ENCODE results near the gene CWF19L2.
"Not testable (repeated sequence)": the region's sequence is repeated elsewhere in the genome, so short reads cannot be mapped to it uniquely, and the experiment has no call there.

The CWF19L2 gene

DNA sequence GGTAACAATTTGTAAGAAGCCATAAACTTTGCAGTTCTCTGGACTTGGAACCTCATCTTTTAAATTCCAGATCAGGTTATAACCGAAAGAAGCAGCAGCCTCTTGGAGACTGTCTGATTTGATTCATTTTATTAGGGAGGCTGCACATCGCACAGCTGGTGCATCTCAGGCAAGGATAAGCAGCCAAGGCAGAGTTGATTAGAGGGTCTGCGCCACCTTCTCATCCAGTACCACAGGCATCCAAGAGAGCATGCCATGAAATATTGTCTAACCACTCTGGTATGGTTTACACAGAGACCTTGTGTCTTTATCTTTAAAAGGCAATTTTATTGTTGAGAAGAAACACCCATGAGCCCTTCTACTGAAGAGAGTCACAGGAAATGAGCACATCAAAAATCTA, 16.2 kb upstream of the CWF19L2 start:
- no peaks in the 10 kb centered on the region for H3K9me3 ChIP-seq (ENCODE audit: control insufficient read depth, insufficient read depth, low read length)
- H3K9ac ChIP-seq (ENCODE audit: low read depth, low read length) = no peak overlapping the region
- no peaks in the 10 kb centered on the region for H3K4me1 ChIP-seq (ENCODE audit: control insufficient read depth, insufficient read depth, low read length)
- H3K36me3 ChIP-seq (ENCODE audit: control insufficient read depth, insufficient read depth, low read length) = no peaks in the 10 kb centered on the region
- no peak overlapping the region for H3K4me3 ChIP-seq (ENCODE audit: low read depth, low read length)
- H3K27me3 ChIP-seq (ENCODE audit: control insufficient read depth, insufficient read depth, low read length) = no peaks in the 10 kb centered on the region

DNA sequence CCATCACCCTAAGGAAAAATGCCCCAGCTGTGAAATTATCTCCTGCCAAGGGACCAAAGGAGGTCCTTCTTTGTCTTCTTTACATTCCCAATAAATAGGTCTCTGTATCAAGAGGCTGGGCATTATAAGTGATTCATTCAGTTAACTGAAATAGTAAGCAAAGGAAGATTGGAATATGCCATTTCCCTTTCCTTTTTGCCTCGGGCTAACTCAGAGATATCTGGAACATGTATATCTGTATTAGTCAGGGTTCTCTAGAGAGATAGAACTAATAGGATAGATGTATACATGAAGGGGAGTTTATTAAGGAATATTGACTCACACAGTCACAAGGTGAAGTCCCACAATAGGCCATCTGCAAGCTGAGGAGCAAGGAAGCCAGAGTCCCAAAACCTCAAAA, 15.3 kb upstream of the CWF19L2 start:
- Histone ChIP-seq H3K4me3 (ENCODE audit: low read depth, low read length) (no peak overlapping the region), H3K27me3 (ENCODE audit: control insufficient read depth, insufficient read depth, low read length) (no peaks in the 10 kb centered on the region), H3K36me3 (ENCODE audit: control insufficient read depth, insufficient read depth, low read length) (no peaks in the 10 kb centered on the region)

DNA sequence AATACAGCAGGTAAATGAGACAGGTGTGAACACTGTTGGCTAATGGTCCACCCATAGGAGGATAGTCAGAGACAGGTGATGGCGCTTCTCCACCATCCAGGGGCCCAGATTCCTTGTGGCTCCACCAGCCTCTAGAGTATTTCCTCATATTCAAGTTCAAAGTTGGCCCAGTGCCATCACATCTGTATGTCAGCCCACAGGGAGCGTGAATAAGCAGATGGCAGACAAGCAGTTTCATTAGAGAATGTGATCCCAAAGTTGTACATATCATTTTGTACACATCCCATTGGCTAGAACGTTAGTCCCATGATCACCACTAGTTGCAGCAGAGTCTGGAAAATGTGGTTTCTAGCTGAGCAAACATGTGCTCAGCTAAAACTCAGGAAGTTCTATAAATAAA, 11.0 kb upstream of the CWF19L2 start:
- no peaks in the 10 kb centered on the region for H3K27me3 ChIP-seq (ENCODE audit: control insufficient read depth, insufficient read depth, low read length)
- no peak overlapping the region for H3K4me3 ChIP-seq (ENCODE audit: low read depth, low read length)
- no peaks in the 10 kb centered on the region for H3K4me1 ChIP-seq (ENCODE audit: control insufficient read depth, insufficient read depth, low read length)
- H3K9me3 ChIP-seq (ENCODE audit: control insufficient read depth, insufficient read depth, low read length) = no peaks in the 10 kb centered on the region
- H3K36me3 ChIP-seq (ENCODE audit: control insufficient read depth, insufficient read depth, low read length) = no peaks in the 10 kb centered on the region
- H3K9ac ChIP-seq (ENCODE audit: low read depth, low read length) = no peak overlapping the region

More for the DNA sequence above, 15.3 kb upstream of the CWF19L2 start:
- Histone ChIP-seq H3K4me1 (ENCODE audit: control insufficient read depth, insufficient read depth, low read length) (no peaks in the 10 kb centered on the region), H3K9me3 (ENCODE audit: control insufficient read depth, insufficient read depth, low read length) (no peaks in the 10 kb centered on the region), H3K9ac (ENCODE audit: low read depth, low read length) (no peak overlapping the region)

DNA sequence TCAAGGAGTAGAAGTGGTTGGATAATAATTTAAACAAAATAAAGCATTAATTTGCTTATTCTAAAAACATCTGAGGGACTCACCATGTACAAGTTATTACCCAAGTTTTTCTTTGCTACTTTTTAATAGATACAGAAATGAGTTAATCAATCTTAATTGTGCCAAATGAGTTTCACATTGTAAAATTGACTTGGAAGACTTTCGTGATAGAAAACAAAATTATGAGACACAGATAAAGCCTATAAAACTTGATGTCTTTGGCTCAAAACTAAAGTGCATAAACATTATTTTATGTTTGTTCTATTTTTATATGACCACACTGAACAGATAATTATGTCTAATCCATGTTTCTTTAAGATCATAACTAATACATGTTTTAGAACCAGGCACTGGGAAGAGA, 10.1 kb upstream of the CWF19L2 start:
- H3K9me3 ChIP-seq (ENCODE audit: control insufficient read depth, insufficient read depth, low read length) = no peaks in the 10 kb centered on the region
- H3K4me1 ChIP-seq (ENCODE audit: control insufficient read depth, insufficient read depth, low read length) = no peaks in the 10 kb centered on the region
- no peak overlapping the region for H3K4me3 ChIP-seq (ENCODE audit: low read depth, low read length)
- no peaks in the 10 kb centered on the region for H3K36me3 ChIP-seq (ENCODE audit: control insufficient read depth, insufficient read depth, low read length)
- H3K27me3 ChIP-seq (ENCODE audit: control insufficient read depth, insufficient read depth, low read length) = no peaks in the 10 kb centered on the region
- H3K9ac ChIP-seq (ENCODE audit: low read depth, low read length) = no peak overlapping the region

DNA sequence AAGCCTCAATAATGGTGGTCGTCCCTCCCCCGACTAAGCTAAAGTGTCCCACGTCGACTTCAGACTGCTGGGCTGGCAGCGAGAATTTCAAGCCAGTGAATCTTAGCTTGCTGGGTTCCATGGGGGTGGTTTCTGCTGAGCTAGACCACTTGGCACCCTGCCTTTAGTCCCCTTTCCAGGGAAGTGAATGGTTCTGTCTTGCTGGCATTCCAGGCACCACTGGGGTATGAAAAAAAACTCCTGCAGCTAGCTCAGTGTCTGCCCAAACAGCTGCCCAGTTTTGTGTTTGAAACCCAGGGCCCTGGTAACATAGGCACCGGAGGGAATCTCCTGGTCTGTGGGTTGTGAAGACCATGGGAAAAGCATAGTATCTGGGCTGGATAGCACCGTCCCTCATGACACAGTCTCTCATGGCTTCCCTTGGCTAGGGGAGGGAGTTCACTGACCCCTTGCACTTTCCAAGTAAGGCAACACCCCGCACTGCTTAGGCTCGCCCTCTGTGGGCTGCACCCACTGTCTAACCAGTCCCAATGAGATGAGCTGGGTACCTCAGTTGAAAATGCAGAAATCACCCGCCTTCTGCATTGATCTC, 8.7 kb upstream of the CWF19L2 start:
- not testable (repeated sequence) for H3K4me1 ChIP-seq (ENCODE audit: control insufficient read depth, insufficient read depth, low read length); H3K9me3 ChIP-seq (ENCODE audit: control insufficient read depth, insufficient read depth, low read length); H3K36me3 ChIP-seq (ENCODE audit: control insufficient read depth, insufficient read depth, low read length); H3K4me3 ChIP-seq (ENCODE audit: low read depth, low read length); H3K27me3 ChIP-seq (ENCODE audit: control insufficient read depth, insufficient read depth, low read length); H3K9ac ChIP-seq (ENCODE audit: low read depth, low read length)

DNA sequence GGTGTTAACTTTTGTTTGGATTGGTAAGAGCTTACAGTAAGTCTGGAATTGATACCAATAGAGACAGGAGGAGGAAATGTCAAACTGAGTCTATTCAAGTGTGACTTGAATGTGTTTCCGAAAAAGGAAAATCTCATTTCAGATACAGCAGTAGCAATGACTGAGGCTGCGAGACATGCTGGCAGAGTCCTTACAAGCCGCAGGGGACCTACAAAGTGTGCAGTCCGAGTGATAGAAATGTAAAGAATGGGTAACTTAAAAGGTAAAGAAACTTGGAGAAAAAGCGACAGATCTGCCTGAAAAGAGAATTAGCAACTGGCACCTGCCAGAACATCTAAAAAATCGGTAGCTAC, 444 bp downstream of the CWF19L2 start:
- H3K36me3 ChIP-seq (ENCODE audit: control insufficient read depth, insufficient read depth, low read length) = no peaks in the 10 kb centered on the region
- no peaks in the 10 kb centered on the region for H3K27me3 ChIP-seq (ENCODE audit: control insufficient read depth, insufficient read depth, low read length)
- H3K9me3 ChIP-seq (ENCODE audit: control insufficient read depth, insufficient read depth, low read length) = no peaks in the 10 kb centered on the region
- H3K4me1 ChIP-seq (ENCODE audit: control insufficient read depth, insufficient read depth, low read length) = no peaks in the 10 kb centered on the region
- H3K9ac ChIP-seq (ENCODE audit: low read depth, low read length) = peak overlapping the region; percentile 80
- peak overlapping the region; percentile 83 for H3K4me3 ChIP-seq (ENCODE audit: low read depth, low read length)

DNA sequence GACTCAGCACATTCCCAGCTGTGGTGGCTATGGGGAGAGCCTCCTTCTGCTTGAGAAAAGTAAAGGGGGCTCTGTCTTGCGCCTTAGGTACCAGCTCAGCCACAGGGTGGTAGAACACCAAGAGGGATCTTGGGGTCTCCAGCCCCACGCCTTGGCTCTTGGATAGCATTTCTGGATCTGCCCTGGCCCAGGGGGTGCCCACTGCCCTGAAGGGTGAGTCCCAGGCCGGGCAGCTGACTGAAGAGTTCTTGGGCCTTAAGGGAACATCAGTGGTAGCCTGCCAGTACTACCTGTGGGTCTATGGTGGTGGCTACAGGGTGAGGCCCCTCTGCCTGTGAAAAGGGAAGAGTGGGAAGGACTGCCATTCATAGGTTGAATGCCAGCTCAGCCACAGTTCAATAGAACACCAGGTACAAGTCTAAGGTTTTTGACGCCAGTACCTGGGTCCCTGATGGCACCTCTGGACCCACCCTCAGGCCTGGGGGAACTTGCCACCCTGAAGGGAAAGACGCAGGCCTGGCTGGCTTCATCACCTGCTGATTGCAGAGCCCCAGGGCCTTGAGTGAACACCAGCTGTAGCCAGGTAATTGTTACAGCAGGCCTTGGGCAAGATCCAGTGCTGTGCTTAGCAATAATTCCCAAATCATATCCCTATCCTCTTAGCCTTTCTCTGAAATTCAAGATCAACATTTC, 3.9 kb downstream of the CWF19L2 start:
- Histone ChIP-seq H3K9ac (ENCODE audit: low read depth, low read length) (no peak overlapping the region), H3K9me3 (ENCODE audit: control insufficient read depth, insufficient read depth, low read length) (no peaks in the 10 kb centered on the region), H3K27me3 (ENCODE audit: control insufficient read depth, insufficient read depth, low read length) (no peaks in the 10 kb centered on the region), H3K4me3 (ENCODE audit: low read depth, low read length) (no peak overlapping the region), H3K4me1 (ENCODE audit: control insufficient read depth, insufficient read depth, low read length) (no peaks in the 10 kb centered on the region), H3K36me3 (ENCODE audit: control insufficient read depth, insufficient read depth, low read length) (no peaks in the 10 kb centered on the region)

DNA sequence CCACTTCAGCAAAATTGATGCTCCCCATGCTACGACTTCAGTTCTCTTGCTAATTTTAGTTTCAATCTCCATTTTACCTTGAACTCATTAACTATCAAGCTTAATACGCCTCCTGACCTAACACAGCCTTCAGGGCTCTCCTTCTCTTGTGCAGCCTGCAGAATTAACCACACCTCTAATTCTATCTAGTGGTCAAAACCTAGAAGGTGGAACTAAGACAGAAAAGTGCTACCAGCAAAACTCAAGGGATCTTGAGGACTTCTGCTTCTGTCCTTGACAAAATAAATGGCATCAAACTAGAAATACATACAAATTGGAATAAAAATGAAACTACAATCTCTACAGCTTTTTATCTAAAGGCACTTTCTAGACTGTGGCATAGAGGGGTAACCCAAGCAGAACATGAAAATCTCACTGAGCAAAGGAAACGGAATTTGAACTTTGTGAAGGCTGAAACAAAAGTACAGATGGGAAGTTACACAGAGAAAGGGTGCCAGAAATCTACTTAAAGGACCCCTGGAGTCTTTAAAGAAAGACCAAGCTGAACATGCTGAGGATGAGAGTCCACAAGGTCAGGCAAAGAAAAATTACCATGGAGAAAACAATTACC, 10.7 kb downstream of the CWF19L2 start:
- H3K27me3 ChIP-seq (ENCODE audit: control insufficient read depth, insufficient read depth, low read length) = no peaks in the 10 kb centered on the region
- no peak overlapping the region for H3K9ac ChIP-seq (ENCODE audit: low read depth, low read length)

DNA sequence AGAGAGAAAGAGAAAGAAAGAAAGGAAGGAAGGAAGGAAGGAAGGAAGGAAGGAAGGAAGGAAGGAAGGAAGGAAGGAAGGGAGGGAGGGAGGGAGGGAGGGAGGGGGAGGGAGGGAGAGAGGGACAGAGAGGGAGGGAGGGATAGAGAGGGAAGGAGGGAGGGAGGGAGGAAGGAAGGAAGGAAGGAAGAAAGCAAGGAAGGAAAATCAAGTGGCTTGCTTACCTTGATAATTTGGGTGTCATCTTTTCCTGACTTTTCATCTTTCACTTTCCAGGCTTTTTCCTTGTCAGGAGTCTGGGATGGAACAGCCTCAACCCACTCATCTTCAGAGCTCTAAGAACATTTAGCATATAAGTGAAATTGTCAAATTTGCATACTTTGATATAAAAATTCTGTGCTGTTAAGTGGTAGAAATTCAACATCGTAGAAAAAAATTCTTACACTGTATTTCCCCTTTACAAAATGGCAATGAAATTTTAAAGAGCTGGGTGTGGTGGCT, 14.9 kb downstream of the CWF19L2 start:
- H3K4me3 ChIP-seq (ENCODE audit: low read depth, low read length) = no peak overlapping the region
- H3K36me3 ChIP-seq (ENCODE audit: control insufficient read depth, insufficient read depth, low read length) = peaks cover 3% of the 10 kb centered on the region
- H3K27me3 ChIP-seq (ENCODE audit: control insufficient read depth, insufficient read depth, low read length) = no peaks in the 10 kb centered on the region
- H3K4me1 ChIP-seq (ENCODE audit: control insufficient read depth, insufficient read depth, low read length) = no peaks in the 10 kb centered on the region
- H3K9me3 ChIP-seq (ENCODE audit: control insufficient read depth, insufficient read depth, low read length) = no peaks in the 10 kb centered on the region
- H3K9ac ChIP-seq (ENCODE audit: low read depth, low read length) = no peak overlapping the region

More for the DNA sequence above, 10.7 kb downstream of the CWF19L2 start:
- H3K4me3 ChIP-seq (ENCODE audit: low read depth, low read length) = no peak overlapping the region
- no peaks in the 10 kb centered on the region for H3K9me3 ChIP-seq (ENCODE audit: control insufficient read depth, insufficient read depth, low read length)
- H3K4me1 ChIP-seq (ENCODE audit: control insufficient read depth, insufficient read depth, low read length) = no peaks in the 10 kb centered on the region
- no peaks in the 10 kb centered on the region for H3K36me3 ChIP-seq (ENCODE audit: control insufficient read depth, insufficient read depth, low read length)

DNA sequence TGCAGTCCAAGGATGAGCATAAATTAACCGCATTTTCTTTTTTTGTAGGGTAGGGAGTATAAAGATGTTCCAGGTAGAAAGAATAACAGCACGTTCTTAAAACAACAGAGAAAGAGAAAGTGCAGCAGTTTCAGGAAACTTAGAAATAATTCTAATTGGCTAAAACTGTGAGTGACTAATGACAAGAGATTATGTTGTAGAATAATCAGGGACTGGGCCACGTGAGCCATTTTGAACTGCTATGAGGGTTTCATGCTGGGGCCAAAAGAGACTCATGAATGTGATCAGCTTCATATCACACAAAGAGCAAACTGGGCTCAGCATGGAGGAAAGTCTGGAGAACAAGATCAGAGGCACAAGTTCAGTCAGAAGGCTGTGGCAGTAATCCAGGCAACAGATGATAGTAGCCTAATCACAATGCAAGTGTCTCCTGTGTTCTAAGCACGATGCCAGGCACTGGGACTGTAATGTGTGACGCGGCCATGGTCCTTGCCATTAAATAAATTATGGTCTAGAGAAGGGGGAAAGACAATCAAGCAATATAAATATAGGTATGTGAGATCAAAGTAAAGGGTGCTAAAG, 17.9 kb downstream of the CWF19L2 start:
- H3K4me3 ChIP-seq (ENCODE audit: low read depth, low read length) = no peak overlapping the region
- no peak overlapping the region for H3K9ac ChIP-seq (ENCODE audit: low read depth, low read length)
- H3K36me3 ChIP-seq (ENCODE audit: control insufficient read depth, insufficient read depth, low read length) = peaks cover 3% of the 10 kb centered on the region
- no peaks in the 10 kb centered on the region for H3K4me1 ChIP-seq (ENCODE audit: control insufficient read depth, insufficient read depth, low read length)
- no peaks in the 10 kb centered on the region for H3K27me3 ChIP-seq (ENCODE audit: control insufficient read depth, insufficient read depth, low read length)
- no peaks in the 10 kb centered on the region for H3K9me3 ChIP-seq (ENCODE audit: control insufficient read depth, insufficient read depth, low read length)

DNA sequence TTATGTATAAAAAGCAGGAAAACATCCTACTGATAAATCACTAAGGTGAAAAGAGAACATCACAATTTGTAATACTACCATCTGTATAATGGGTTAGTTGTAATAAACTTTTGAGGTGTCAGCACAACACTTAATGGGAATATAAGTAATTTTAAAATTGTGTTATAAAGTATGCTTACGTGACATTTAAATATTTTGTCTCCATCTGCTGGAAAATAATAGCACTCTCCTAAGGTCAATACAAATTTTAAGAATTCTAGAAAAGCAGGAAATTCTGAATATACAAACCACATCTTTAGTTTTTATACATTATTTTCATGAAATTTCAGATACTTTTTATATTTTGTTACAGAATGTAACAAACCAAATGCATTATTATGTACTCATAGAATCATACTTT, 19.5 kb downstream of the CWF19L2 start:
- no peak overlapping the region for H3K9ac ChIP-seq (ENCODE audit: low read depth, low read length)
- H3K36me3 ChIP-seq (ENCODE audit: control insufficient read depth, insufficient read depth, low read length) = peaks cover 3% of the 10 kb centered on the region
- no peak overlapping the region for H3K4me3 ChIP-seq (ENCODE audit: low read depth, low read length)
- H3K4me1 ChIP-seq (ENCODE audit: control insufficient read depth, insufficient read depth, low read length) = no peaks in the 10 kb centered on the region
- no peaks in the 10 kb centered on the region for H3K27me3 ChIP-seq (ENCODE audit: control insufficient read depth, insufficient read depth, low read length)
- H3K9me3 ChIP-seq (ENCODE audit: control insufficient read depth, insufficient read depth, low read length) = no peaks in the 10 kb centered on the region

DNA sequence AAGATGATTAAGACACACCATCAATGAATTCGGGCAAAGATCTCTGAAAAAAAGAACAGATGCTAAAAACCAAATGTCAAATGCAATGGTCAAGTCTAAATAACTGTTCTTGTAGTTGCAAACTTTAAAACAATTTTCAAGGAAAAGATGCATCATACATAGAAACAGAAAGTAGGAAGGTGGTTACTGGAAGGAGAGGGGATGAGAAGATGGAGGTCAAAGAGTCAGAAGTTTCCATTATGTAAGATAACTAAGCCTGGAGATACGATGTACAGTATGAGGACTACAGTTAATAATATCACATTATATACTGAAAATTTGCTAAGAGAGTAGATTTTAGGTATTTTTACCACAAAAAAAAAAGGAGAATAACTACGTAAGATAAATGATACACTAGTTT, 27.1 kb downstream of the CWF19L2 start:
- no peak overlapping the region for H3K9ac ChIP-seq (ENCODE audit: low read depth, low read length)
- H3K27me3 ChIP-seq (ENCODE audit: control insufficient read depth, insufficient read depth, low read length) = no peaks in the 10 kb centered on the region
- no peaks in the 10 kb centered on the region for H3K9me3 ChIP-seq (ENCODE audit: control insufficient read depth, insufficient read depth, low read length)
- H3K4me3 ChIP-seq (ENCODE audit: low read depth, low read length) = no peak overlapping the region
- H3K36me3 ChIP-seq (ENCODE audit: control insufficient read depth, insufficient read depth, low read length) = no peaks in the 10 kb centered on the region
- H3K4me1 ChIP-seq (ENCODE audit: control insufficient read depth, insufficient read depth, low read length) = no peaks in the 10 kb centered on the region
